ENCODE data around the gene PBXIP1.

Gene PBXIP1

DNA sequence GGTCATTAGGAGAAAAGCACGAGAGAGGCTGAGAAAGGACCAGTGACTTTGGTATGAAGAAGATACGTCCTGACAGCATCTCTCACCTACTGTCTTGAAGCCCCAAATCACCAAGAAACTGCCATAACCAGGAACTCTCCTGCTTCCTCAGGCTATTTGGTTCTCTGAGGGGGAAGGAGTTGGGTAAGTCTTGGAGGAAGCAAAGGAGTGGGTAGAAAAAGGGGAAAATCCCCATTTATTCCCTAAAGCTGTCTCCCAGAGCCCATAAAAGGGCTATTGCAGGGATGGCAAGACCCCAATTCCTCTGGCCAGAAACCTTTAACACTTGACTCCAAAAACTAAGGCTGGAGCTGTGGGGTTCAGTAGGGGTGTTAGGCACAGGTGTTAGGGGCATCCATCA is 2.1 kb upstream of the PBXIP1 start:
- no peak for DNase-seq (ENCODE audit: low read depth)
- TF ChIP-seq, protein P1, sequence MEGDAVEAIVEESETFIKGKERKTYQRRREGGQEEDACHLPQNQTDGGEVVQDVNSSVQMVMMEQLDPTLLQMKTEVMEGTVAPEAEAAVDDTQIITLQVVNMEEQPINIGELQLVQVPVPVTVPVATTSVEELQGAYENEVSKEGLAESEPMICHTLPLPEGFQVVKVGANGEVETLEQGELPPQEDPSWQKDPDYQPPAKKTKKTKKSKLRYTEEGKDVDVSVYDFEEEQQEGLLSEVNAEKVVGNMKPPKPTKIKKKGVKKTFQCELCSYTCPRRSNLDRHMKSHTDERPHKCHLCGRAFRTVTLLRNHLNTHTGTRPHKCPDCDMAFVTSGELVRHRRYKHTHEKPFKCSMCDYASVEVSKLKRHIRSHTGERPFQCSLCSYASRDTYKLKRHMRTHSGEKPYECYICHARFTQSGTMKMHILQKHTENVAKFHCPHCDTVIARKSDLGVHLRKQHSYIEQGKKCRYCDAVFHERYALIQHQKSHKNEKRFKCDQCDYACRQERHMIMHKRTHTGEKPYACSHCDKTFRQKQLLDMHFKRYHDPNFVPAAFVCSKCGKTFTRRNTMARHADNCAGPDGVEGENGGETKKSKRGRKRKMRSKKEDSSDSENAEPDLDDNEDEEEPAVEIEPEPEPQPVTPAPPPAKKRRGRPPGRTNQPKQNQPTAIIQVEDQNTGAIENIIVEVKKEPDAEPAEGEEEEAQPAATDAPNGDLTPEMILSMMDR (conservative IDR thresholded peaks at IDR 0.05; ENCODE audit: low read depth, low read length): no peak
- no peak overlapping the region for H3K4me3 ChIP-seq (ENCODE audit: low read depth, low read length)

DNA sequence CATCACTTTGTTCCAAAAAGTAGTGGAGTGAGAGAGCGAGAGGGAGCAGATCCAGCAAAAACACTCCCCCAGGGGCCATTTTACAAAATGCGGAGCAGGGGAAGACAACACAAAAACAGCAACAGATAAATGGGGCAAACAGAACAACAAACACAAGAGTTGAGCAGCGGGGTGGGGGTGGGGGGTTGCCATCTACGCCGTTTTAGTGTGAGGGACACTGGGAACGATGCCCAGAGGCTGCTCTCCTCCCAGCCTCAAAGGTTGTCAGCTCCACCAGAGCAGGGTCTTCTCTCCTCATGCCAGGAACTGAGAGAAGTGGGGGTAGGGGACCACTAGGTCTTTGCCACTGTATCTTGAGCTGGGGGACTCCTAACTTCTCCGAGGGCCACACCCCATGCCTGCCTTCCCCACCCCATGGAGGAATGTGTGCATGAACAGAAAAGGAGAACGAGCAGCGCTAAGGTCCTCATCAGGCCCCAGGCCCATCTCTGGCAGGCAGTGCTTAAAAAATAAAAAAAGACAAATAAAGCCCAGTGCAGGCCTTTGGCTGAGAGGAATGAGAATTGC is 1.3 kb upstream of the PBXIP1 start:
- DNase-seq (ENCODE audit: low read depth): no peak
- TF ChIP-seq, protein P1 (conservative IDR thresholded peaks at IDR 0.05; ENCODE audit: low read depth, low read length): no peak
- H3K4me3 ChIP-seq (ENCODE audit: low read depth, low read length): no peak overlapping the region

DNA sequence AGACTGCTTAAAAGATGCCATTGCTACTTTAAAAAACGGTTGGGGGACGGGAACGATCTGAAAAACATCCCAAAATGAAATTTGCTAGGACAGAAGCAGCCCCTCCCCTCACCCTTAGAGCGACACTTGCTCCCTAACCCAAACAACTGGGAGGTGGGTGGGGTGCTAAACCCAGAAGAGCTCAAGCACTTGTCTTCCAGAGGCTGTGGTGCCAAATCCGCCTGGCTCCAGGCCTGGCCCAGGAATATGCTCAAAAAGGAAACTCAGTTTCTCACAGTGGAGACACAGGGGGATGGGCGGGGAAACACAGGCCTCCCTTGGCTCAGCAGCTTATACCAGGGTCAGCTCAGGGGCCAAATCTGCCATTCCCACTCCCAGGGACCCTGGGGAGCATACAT is 644 bp upstream of the PBXIP1 start:
- peak overlapping the region; percentile 68 for H3K4me3 ChIP-seq (ENCODE audit: low read depth, low read length)
- DNase-seq (ENCODE audit: low read depth): peak; percentile 20
- TF ChIP-seq, protein P1 (conservative IDR thresholded peaks at IDR 0.05; ENCODE audit: low read depth, low read length): no peak

DNA sequence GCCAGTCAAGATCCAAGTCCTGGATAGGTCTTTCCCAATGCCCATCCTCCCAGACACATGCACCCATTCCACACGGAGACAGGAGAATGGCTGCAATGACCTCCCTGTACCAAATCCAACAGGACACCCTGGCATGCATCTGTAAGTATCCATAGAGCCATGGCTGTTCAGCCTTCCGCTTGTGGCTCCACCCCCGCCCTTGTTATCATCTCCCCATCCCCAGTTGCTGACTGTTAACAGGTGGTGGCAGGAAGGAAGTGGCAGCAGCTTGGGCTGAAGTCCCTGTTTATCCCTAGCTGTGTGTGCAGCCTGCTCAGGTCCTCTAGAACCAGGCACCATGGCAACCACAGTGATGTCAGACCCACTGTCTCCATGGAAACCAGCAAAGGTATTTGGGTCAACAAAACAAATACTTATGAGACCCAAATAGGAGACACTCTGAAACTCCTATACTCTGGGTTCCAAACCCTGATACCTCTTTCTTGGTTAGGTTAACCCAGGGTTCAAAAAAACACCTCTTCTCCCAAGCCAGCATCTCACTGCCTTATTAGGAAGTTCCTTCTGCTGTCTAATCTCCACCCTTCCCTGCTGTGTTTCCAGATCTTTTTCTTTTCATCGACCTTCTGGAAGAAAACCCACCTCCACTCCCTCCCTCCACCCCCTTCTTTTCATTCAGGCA is 721 bp downstream of the PBXIP1 start:
- DNase-seq (ENCODE audit: low read depth): peak; percentile 89
- TF ChIP-seq, protein P1 (conservative IDR thresholded peaks at IDR 0.05; ENCODE audit: low read depth, low read length): no peak
- H3K4me3 ChIP-seq (ENCODE audit: low read depth, low read length): peak overlapping the region; percentile 68

DNA sequence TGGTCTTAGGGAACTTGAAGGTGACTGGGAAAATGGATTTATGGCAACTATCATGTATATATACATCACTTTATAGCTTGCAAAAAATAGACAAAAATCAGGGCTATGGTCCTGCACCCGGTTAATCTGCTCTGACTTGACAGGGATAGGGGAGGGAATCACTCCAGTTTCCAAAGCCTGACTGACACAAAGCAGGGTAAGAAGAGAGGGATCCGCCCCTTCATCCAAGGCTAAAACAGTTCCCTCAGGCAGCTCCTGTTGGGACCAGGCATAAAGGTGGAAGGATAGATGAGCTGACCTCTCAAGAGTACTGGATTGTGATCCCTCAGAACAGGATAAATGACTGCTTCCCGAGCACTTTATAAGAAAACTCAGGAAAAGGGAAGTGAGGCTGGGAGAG is 1.4 kb downstream of the PBXIP1 start:
- no peak for DNase-seq (ENCODE audit: low read depth)
- TF ChIP-seq, protein P1 (conservative IDR thresholded peaks at IDR 0.05; ENCODE audit: low read depth, low read length): no peak

DNA sequence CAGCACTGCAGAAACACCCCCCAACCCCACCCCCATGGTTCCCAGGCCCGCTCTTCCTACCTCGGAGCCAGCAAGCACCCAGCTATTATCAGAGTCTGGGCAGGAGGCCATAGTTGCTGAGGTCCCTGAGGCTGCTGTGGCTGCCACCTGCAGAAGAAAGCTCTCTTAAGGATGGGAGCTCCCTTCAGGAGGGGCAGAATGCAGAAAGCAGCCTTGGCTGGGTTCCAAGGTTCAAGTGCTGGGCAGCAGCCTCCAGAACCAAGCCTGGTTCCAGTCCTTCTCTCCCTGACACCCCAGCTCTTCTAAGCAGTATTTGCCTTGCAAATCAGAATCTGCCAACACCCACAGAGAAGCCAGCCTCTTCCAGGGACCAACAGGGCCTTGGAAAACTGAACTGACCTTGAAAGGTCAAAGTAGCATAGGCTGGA is 2.3 kb downstream of the PBXIP1 start:
- DNase-seq (ENCODE audit: low read depth): no peak
- no peak overlapping the region for H3K4me3 ChIP-seq (ENCODE audit: low read depth, low read length)
- TF ChIP-seq, protein P1 (conservative IDR thresholded peaks at IDR 0.05; ENCODE audit: low read depth, low read length): no peak

More for the DNA sequence above, 1.4 kb downstream of the PBXIP1 start:
- H3K4me3 ChIP-seq (ENCODE audit: low read depth, low read length): no peak overlapping the region

DNA sequence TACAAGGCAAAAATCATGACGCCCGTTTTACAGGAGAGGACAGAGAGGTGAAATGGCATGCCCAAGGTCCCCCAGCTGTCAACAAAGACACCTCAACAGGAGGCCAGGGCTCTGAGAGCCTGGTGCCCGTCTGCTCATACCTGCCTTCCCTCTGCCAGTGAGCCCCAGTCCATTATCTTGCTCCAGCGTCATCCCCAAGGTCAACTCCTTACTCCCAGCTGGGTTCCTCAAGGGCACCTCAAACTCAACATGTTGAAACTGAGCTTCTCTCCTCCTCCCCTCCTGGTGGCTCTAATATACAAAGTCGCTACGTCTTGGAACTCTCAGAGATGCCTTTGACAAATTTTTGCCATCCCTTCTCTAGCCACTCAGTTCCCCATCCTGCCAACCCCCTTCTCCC is 3.2 kb downstream of the PBXIP1 start:
- no peak for DNase-seq (ENCODE audit: low read depth)
- H3K4me3 ChIP-seq (ENCODE audit: low read depth, low read length): no peak overlapping the region
- TF ChIP-seq, protein P1 (conservative IDR thresholded peaks at IDR 0.05; ENCODE audit: low read depth, low read length): no peak
